ENCODE measurements around the gene ADRB1. TPM values are rescaled to one million over a fixed set of nuclear protein-coding genes. Genes with fewer than 3 reads are reported as not detected.

ADRB1 gene
- total and polyA plus RNA-seq, 2 experiments from 2014 or later = 0.23 to 0.24 TPM

GRCh38 chr10:114081911-114082583 is 38.4 kb downstream of the ADRB1 start:
- H3K79me2 ChIP-seq (replicated peaks; ENCODE audit: insufficient read depth) = no peaks in the 10 kb centered on the region
- peaks cover 7% of the 10 kb centered on the region; the same call in 2 of the 3 replicates for H3K4me1 Mint-ChIP-seq
- H3K9me3 Mint-ChIP-seq = peaks cover 8% of the 10 kb centered on the region; the same call in 2 of the 3 replicates
- ATAC-seq (no peak), DNase-seq (ENCODE audit: low spot score) (no peak)
- peaks cover 4% of the 10 kb centered on the region; the same call in 1 of the 2 replicates for H3K9me2 ChIP-seq (ENCODE audit: insufficient read depth)
- H2AFZ ChIP-seq = no peak overlapping the region
- H3K4me3 ChIP-seq = no peak overlapping the region
- no peaks in the 10 kb centered on the region for H3K36me3 ChIP-seq (ENCODE audit: insufficient read depth)
- H3K27me3 ChIP-seq (ENCODE audit: insufficient read depth) = no peaks in the 10 kb centered on the region
- no peak overlapping the region for H3K27ac ChIP-seq (ENCODE audit: low read depth)
- no peak overlapping the region for H3K4me2 ChIP-seq
- no peaks in the 10 kb centered on the region for H4K20me1 ChIP-seq (replicated peaks; ENCODE audit: insufficient read depth)
- no peak overlapping the region for H3K4me3 Mint-ChIP-seq
- H3F3A ChIP-seq (replicated peaks; ENCODE audit: low read depth) = 0 out of 2 replicates have a peak, but pooled peaks cover 4% of the 10 kb centered on the region
- TF ChIP-seq CTCF (conservative IDR thresholded peaks at IDR 0.05; ENCODE audit: low read depth in 2 of 2) = no peak
- no peak for TF ChIP-seq EZH2phosphoT487 (IDR thresholded peaks at IDR 0.05; ENCODE audit: unreplicated experiment)
- TF ChIP-seq ZNF114 (CRISPR knock-in tag; IDR thresholded peaks at IDR 0.05) = no peak
- no peak for TF ChIP-seq NANOG (IDR thresholded peaks at IDR 0.05; ENCODE audit: borderline replicate concordance)
- TF ChIP-seq CREB1 (CRISPR knock-in tag; IDR thresholded peaks at IDR 0.05; ENCODE audit: low read depth) = no peak
- no peak for TF ChIP-seq STAT1 (IDR thresholded peaks at IDR 0.05; ENCODE audit: unreplicated experiment)
- TF ChIP-seq ETS1 (IDR thresholded peaks at IDR 0.05) = no peak
- no peak for TF ChIP-seq POLR2AphosphoS5 (IDR thresholded peaks at IDR 0.05; ENCODE audit: low read depth)
- TF ChIP-seq ZNF462 (CRISPR knock-in tag; IDR thresholded peaks at IDR 0.05) = no peak
- TF ChIP-seq EZH2 (IDR thresholded peaks at IDR 0.05; ENCODE audit: low read depth, unreplicated experiment) = no peak
- TF ChIP-seq JUNB (IDR thresholded peaks at IDR 0.05; ENCODE audit: unreplicated experiment) = no peak
- H3K27me3 Mint-ChIP-seq (ENCODE audit: insufficient read depth, low read depth, poor library complexity) = peaks cover 9% of the 10 kb centered on the region
- peak overlapping the region; percentile 20; the same call in 1 of the 2 replicates for H3K27ac Mint-ChIP-seq
- no peaks in the 10 kb centered on the region; the same call in 2 of the 3 replicates for H3K36me3 Mint-ChIP-seq (ENCODE audit: low read depth)
- no peaks in the 10 kb centered on the region for H3K4me1 ChIP-seq (ENCODE audit: insufficient read depth)
